Eye (tissue), 1 donor: ENCODE data around the gene SLC41A3.
A peak's percentile ranks its signal among the peaks of the same experiment; 100 is the strongest.

Experiments used
- DNase-seq: peaks from one replicate; pipeline ENCODE4 v3.0.0-alpha.2; 2015

The SLC41A3 gene

GRCh38 chr3:126083913-126084767 is at the start of gene SLC41A3:
TSS of gene SLC41A3 (minus strand) at chr3:126084124. CDS start at chr3:126068219, 15,905 bp downstream.
- DNase-seq = peak; percentile 88

DNA sequence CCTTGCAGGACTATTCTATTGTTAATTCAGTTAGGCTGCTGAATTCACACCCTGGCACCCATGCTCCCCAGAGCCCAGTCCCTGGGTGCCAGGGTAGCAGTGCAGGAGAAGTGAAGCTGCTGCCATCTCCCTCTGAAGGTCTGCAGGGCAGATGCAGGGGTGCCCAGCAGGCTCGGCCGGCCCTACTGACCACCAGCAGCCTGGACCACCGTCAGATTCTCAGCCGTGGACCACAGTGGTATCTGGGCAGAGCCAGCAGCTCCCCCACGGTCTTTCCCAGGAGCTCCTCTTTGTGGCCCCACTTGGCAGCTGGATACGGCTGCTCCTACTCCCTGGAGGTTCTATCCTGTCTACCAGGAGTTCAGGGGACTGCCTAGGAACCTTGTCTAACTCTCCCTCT is 49.7 kb upstream of the SLC41A3 start:
- DNase-seq = no peak

- DNase-seq = peak; percentile 54
These were observed 49.0 kb upstream of the SLC41A3 start for GRCh38 chr3:126132751-126133511.

GRCh38 chr3:126131881-126132750 is 48.2 kb upstream of the SLC41A3 start:
- no peak for DNase-seq

DNA sequence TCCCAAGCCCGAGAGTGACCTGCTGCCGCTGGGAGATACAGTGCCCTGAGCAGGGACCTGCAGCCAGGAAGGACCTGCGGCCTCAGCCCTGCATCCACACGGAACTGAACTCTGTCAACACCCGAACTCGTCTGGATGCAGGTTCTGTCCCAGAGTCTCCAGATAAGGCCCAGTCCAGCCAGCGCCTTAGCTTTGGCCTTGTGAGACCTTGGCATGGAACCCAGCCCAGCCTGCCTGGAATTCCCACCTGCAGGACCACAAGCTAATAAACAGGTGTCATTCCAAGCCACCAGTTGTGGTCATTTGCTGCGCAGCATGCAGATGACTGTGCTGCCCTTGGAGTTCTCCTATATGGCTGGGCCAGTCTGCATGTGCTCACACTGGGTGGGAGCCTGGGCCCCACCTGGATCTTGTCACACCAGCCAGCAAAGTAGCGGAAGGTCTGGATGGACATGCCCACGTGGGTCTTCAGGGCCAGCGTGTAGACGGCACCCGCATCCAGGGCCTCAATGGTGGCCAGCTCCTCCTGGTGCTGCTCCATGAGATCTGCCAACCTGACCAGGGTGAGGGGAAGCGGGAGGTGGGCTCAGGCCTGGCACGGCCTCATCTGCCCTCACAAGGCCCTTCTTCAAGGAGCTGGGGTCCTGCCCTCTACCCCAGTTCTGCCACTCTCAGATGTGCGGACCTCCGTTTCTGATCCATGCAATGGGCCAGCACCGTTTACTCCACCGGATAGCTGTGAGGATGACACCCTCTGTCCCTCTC is 47.2 kb upstream of the SLC41A3 start:
- DNase-seq = no peak

DNA sequence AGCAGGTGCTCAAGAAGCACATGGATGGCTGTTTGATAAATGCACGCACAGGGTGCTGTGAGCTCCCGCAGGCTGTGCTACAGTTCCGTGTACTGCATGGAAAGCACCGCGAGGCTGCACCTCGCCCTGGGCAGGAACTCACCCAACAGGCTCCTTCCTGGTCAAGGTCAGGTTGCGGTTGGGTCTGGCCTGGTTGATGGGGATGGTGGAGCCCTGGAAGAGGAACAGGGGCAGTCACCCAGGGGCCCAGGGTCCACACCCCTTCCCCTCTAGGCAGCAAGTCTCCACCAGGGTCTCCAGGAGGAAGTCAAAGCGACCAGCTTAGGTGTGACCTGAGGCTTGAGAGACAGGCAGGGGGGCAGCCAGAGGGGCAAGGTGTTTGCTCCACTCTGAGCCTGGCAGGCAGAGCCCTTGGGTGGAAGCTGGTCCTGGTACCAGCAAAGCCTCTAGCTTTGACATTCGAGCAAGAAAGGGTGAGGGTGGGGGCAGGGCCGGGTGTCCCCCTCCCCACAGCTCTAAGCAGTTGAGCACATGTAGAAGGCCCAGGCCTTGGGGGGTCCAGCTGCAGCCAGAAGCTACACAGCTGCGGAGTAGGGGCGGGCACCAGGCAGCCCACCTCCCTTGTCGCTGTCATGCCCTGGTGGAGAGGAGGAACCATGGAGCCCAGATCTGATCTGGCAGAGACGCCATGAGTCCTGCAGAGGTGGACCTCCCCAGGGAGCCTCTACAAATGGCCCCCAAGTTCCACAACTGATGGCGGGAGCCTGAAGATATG is 46.3 kb upstream of the SLC41A3 start:
- no peak for DNase-seq

GRCh38 chr3:126129398-126129891 is 45.5 kb upstream of the SLC41A3 start:
- DNase-seq = no peak

- no peak for DNase-seq
These were observed 44.8 kb upstream of the SLC41A3 start for GRCh38 chr3:126128504-126129397.

- no peak for DNase-seq
These were observed 44.0 kb upstream of the SLC41A3 start for GRCh38 chr3:126127904-126128303.

GRCh38 chr3:126127452-126127851 is 43.5 kb upstream of the SLC41A3 start:
- DNase-seq = no peak

DNA sequence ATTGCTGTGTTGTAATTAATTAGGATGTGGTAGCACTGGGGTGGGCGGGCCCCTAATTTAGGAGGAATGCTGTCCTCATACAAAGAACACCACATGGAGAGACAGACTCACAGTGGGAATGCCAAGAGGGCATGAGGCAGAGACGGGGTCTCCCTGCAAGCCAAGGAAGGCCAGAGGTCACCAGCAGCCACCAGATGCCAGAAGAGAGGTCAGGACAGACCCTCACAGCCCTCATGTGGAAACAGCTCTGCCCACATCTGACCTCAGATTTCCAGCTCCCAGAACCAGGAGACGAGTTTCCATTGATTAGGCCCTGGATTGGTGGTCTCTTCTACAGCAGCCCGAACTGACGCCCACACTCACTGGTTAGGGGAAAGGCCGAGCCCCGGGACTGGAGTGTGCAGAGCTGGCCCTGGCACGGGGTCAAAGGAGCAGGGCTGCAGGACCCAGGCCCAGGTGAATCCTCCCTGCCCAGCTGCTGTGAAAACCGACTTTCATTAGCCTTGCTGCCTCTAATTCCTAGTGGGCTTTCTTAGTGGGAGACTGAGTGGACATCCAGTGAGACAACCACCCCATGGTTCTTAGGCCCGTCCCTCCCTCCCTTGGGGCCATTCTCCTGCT is 43.0 kb upstream of the SLC41A3 start:
- DNase-seq = peak; percentile 51

DNA sequence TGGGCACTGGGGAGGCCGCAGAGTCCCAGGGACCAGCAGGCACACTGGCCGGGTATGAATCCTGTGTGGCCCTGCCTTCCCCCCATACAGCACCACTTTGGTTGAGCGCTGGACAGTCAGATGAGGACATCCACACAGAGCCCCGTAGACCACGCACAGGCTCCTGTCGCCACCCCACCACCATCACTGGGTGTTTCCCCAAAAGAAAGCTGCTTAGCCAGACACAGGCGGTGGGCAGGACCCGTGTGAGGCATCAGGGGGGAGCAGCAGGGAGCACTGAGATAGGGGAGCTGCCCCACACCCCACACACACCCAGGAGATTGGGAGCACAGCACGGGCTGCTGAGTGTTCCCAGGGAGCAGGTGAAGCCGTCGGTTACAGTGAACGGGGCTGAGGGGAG is 42.4 kb upstream of the SLC41A3 start:
- DNase-seq = no peak

DNA sequence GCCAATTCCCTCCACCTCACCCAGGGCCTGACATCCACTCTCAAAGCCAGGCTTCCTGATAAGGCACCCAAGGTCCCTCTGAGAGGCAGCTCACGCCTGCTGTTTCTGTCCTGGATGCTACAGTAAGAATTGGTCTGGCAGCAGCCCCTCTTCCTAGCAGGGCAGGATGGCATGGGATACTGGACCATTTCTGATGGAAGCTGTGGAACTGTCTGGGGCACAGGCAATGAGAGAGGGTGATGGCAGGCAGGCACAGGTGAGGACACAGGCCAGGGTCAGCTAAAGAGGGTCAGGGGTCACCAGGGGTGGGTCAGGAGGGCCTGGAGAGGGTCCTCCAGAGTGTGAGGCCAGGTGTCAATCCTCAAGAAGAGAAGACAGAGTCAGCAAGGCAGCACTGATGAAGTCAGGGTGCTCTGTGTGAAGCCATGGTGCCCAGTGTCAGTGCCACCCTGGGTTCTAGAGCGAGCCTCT is 41.9 kb upstream of the SLC41A3 start:
- no peak for DNase-seq

- DNase-seq = no peak
These were observed 41.4 kb upstream of the SLC41A3 start for GRCh38 chr3:126125341-126125740.

DNA sequence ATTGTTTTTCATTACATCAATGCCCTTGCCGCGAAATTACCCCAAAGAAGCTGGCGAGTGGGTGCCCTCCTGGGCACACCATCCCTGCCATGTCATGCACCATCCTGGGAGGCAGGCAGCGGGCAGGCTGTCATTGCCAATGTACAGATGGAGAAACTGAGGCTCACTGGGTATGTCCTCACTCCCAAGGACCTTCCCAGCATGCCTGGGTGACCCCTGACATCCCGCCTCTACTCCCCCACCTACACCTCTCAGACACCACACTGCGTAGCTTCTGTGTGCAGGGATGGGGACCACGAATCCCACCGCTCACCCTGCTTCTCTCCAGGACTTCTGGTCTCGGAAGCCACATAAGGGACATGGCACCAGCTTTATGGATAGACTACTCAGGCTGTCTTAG is 41.0 kb upstream of the SLC41A3 start:
- DNase-seq = no peak

GRCh38 chr3:126124148-126124868 is 40.4 kb upstream of the SLC41A3 start:
- no peak for DNase-seq

DNA sequence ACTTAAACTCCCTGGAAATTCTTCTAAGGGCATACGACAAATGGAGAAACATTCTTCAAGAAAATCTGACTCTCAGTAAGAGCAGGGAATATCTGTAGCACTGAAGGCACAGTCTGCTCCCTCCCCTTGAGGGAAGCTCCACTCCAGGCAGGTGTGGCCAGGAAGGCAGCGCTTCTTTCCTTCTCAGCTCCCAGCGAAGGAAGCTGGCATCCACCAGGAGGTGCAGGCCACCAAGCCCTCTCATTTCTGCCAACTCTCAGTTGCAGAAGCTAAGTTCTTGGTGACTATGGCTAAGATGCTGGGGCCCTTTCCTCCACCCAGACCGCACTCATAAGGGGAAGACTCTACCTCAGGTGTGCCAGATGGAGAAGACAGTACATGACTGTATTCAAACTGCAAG is 37.7 kb upstream of the SLC41A3 start:
- no peak for DNase-seq

- DNase-seq = no peak
These were observed 37.1 kb upstream of the SLC41A3 start for GRCh38 chr3:126121074-126121473.

DNA sequence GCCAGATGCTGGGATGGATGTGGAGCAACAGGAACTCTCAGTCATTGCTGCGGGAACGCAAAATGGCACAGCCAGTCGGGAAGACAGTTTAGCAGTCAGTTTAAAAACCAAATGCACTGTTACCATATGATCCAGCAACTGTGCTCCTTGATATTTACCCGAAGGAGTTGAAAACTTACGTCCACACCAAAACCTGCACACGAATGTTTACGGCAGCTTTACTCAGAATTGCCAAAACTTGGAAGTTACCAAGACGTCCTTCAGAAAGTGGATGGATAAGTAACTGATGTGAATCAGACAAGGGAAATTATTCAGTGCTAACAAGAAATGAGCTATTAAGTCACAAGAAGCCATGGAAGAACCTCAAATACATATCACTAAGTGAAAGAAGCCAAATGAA is 36.1 kb upstream of the SLC41A3 start:
- no peak for DNase-seq
